Dedifferentiated amniotic fluid mesenchymal stem cell (primary cell): ENCODE measurements around the gene MSANTD2.
"Not testable (repeated sequence)": the region's sequence is repeated elsewhere in the genome, so short reads cannot be mapped to it uniquely, and the experiment has no call there.

Source experiments
- DNase-seq: peaks from one replicate; pipeline ENCODE4 v3.0.0-alpha.2; 2016; ENCODE audit errors: extremely low spot score

MSANTD2 gene

GRCh38 chr11:124776865-124777645, 23.2 kb downstream of the MSANTD2 start:
- DNase-seq: no peak

- DNase-seq: not testable (repeated sequence)
Observed at GRCh38 chr11:124770959-124771358, 29.2 kb downstream of the MSANTD2 start.

GRCh38 chr11:124769806-124770774, 30.1 kb downstream of the MSANTD2 start:
- DNase-seq: no peak

- no peak for DNase-seq
Observed at GRCh38 chr11:124768914-124769313, 31.3 kb downstream of the MSANTD2 start.

GRCh38 chr11:124766156-124766555, 34.0 kb downstream of the MSANTD2 start:
- DNase-seq: no peak

- DNase-seq: no peak
Observed at GRCh38 chr11:124763156-124763947, 36.9 kb downstream of the MSANTD2 start.

- no peak for DNase-seq
Observed at GRCh38 chr11:124762624-124763155, 37.5 kb downstream of the MSANTD2 start.

GRCh38 chr11:124762105-124762623, 38.0 kb downstream of the MSANTD2 start, which contains the start of gene ESAM:
ESAM (minus strand) TSS chr11:124762290; CDS start chr11:124762154, 136 bp downstream.
- no peak for DNase-seq

- DNase-seq: no peak
Observed at GRCh38 chr11:124761301-124762104, 38.7 kb downstream of the MSANTD2 start.

GRCh38 chr11:124760806-124761205, 39.4 kb downstream of the MSANTD2 start:
- DNase-seq: no peak

GRCh38 chr11:124760205-124760652, 40.0 kb downstream of the MSANTD2 start:
- no peak for DNase-seq

GRCh38 chr11:124759266-124760204, 40.7 kb downstream of the MSANTD2 start:
- no peak for DNase-seq

- DNase-seq: peak; percentile 33
Observed at GRCh38 chr11:124758355-124759265, 41.6 kb downstream of the MSANTD2 start.

- no peak for DNase-seq
Observed at GRCh38 chr11:124757320-124757719, 42.9 kb downstream of the MSANTD2 start.

GRCh38 chr11:124756753-124757227, 43.4 kb downstream of the MSANTD2 start:
- DNase-seq: no peak

- no peak for DNase-seq
Observed at GRCh38 chr11:124756033-124756752, 44.0 kb downstream of the MSANTD2 start.

- no peak for DNase-seq
Observed at GRCh38 chr11:124754710-124755109, 45.5 kb downstream of the MSANTD2 start.
